ENCODE measurements around the gene CLDN22. TPM values are rescaled to one million over a fixed set of nuclear protein-coding genes. Genes with fewer than 3 reads are reported as not detected.

CLDN22 gene
- polyA plus RNA-seq, 1 of the 3 experiments (the other 2 are of a cell fraction), result 0.05 TPM

DNA sequence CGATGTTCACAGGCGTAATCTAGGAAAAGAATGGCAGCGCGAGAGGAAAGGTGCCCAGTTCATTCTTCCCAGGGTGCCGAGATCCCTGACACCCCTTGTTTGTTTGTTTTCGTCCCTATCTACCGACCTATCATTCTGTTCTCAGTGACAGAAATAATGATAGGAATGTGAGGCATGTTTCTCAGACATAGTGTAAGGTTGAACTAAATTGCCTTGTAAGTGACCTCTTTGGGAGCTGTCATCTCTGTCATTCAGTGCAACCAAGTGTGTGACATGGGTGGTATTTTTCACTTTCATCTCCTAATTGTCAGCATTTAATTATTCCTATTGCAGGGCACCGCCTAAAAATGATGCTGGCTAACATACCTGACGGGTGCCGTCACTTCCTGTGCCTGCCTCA, 24.4 kb downstream of the CLDN22 start:
- H3K79me2 ChIP-seq (ENCODE audit: insufficient read depth), result no peaks in the 10 kb centered on the region
- CTCF ChIA-PET, result interaction anchor here (1.2 kb wide), 1 partner anchor 112 kb away, joined by 5 read pairs; no protein-coding TSS in a partner anchor
- H3K4me3 ChIP-seq (ENCODE audit: low read depth in 2 of 2, low read length in 1 of 2), result no peak overlapping the region
- peaks cover 8 to 16% of the 10 kb centered on the region in 2 experiments for H3K36me3 ChIP-seq (replicated peaks in 1 of 2; ENCODE audit: control insufficient read depth in 1 of 2, insufficient read depth in 2 of 2, low read length in 1 of 2)
- no peak overlapping the region for H3K27ac ChIP-seq (ENCODE audit: low read depth in 2 of 2, low read length in 1 of 2)
- WGBS (ENCODE audit: low lambda C conversion rate), result 93% methylated on average over 10 of the region's 10 CpGs
- no peaks in the 10 kb centered on the region for H3K9me2 ChIP-seq
- no peak overlapping the region for H2AFZ ChIP-seq (ENCODE audit: low read depth)
- no peaks in the 10 kb centered on the region for H3F3A ChIP-seq (replicated peaks; ENCODE audit: insufficient read depth)
- no peak for TF ChIP-seq RFX5 (IDR thresholded peaks at IDR 0.05; ENCODE audit: low read length)
- TF ChIP-seq YY1 (IDR thresholded peaks at IDR 0.05; ENCODE audit: low read depth), result no peak
- TF ChIP-seq MXI1 (IDR thresholded peaks at IDR 0.05; ENCODE audit: low read depth, low read length), result no peak
- no peak for TF ChIP-seq GATA2 (CRISPR knock-in tag; IDR thresholded peaks at IDR 0.05)
- TF ChIP-seq, protein P1, sequence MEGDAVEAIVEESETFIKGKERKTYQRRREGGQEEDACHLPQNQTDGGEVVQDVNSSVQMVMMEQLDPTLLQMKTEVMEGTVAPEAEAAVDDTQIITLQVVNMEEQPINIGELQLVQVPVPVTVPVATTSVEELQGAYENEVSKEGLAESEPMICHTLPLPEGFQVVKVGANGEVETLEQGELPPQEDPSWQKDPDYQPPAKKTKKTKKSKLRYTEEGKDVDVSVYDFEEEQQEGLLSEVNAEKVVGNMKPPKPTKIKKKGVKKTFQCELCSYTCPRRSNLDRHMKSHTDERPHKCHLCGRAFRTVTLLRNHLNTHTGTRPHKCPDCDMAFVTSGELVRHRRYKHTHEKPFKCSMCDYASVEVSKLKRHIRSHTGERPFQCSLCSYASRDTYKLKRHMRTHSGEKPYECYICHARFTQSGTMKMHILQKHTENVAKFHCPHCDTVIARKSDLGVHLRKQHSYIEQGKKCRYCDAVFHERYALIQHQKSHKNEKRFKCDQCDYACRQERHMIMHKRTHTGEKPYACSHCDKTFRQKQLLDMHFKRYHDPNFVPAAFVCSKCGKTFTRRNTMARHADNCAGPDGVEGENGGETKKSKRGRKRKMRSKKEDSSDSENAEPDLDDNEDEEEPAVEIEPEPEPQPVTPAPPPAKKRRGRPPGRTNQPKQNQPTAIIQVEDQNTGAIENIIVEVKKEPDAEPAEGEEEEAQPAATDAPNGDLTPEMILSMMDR (IDR thresholded peaks at IDR 0.05), result no peak
- TF ChIP-seq FOSL2 (IDR thresholded peaks at IDR 0.05; ENCODE audit: borderline replicate concordance, low read depth), result no peak
- TF ChIP-seq SIN3A (IDR thresholded peaks at IDR 0.05; ENCODE audit: borderline replicate concordance, low read depth, low read length), result no peak
- no peak for TF ChIP-seq GABPA (IDR thresholded peaks at IDR 0.05; ENCODE audit: low read depth)
- TF ChIP-seq TAF1 (IDR thresholded peaks at IDR 0.05; ENCODE audit: borderline replicate concordance, low read depth, low read length), result no peak
- TF ChIP-seq TCF12 (IDR thresholded peaks at IDR 0.05), result no peak
- no peak for TF ChIP-seq NFIC (IDR thresholded peaks at IDR 0.05; ENCODE audit: borderline replicate concordance)
- no peak for TF ChIP-seq EP300 (IDR thresholded peaks at IDR 0.05; ENCODE audit: borderline replicate concordance in 1 of 2, low read depth in 1 of 2, low read length in 1 of 2)
- no peak for TF ChIP-seq RCOR1 (IDR thresholded peaks at IDR 0.05; ENCODE audit: low read length)
- no peak for TF ChIP-seq NRF1 (IDR thresholded peaks at IDR 0.05; ENCODE audit: low read depth, low read length)
- no peak for TF ChIP-seq FOXM1 (IDR thresholded peaks at IDR 0.05; ENCODE audit: low read depth)
- no peaks in the 10 kb centered on the region for H3K4me1 ChIP-seq (ENCODE audit: control insufficient read depth in 1 of 2, insufficient read depth in 2 of 2, low read depth in 1 of 2, low read length in 1 of 2)
- H3K9me3 ChIP-seq, result no peaks in the 10 kb centered on the region
- H3K9ac ChIP-seq, result no peak overlapping the region
- H3K27me3 ChIP-seq (ENCODE audit: insufficient read depth), result no peaks in the 10 kb centered on the region
- H3K4me2 ChIP-seq, result no peak overlapping the region
- no peaks in the 10 kb centered on the region for H4K20me1 ChIP-seq (ENCODE audit: insufficient read depth)
- POLR2A ChIA-PET, result no interaction called here
- no peak for DNase-seq

DNA sequence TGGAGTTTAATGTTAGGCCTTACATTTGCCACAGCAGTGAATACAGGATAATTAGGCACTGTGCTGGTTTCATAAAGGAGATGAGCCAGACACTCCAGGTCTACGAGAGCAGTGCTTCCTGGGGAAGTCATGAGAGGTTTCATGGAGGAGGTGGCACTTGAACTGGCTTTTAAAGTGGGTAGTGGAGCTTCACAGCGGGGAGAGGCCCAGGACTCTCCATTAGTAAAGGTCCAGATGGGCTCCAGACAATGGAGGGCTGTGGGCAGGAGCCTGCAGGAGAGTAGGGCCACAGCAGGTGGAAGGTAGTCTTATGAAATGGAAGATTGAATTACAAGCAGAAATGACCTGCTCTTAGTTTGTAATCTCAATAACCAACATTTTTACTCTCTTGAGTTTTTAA, 29.0 kb downstream of the CLDN22 start:
- no peak for DNase-seq
- Histone ChIP-seq H3K4me3 (ENCODE audit: low read depth in 2 of 2, low read length in 1 of 2) (no peak overlapping the region), H3K9me3 (no peaks in the 10 kb centered on the region), H3K36me3 (replicated peaks in 1 of 2; ENCODE audit: control insufficient read depth in 1 of 2, insufficient read depth in 2 of 2, low read length in 1 of 2) (peaks cover 24 to 43% of the 10 kb centered on the region in 2 experiments), H3F3A (replicated peaks; ENCODE audit: insufficient read depth) (no peaks in the 10 kb centered on the region), H3K79me2 (ENCODE audit: insufficient read depth) (no peaks in the 10 kb centered on the region), H3K27me3 (ENCODE audit: insufficient read depth) (no peaks in the 10 kb centered on the region), H4K20me1 (ENCODE audit: insufficient read depth) (no peaks in the 10 kb centered on the region), H2AFZ (ENCODE audit: low read depth) (no peak overlapping the region), H3K4me2 (no peak overlapping the region), H3K9me2 (no peaks in the 10 kb centered on the region), H3K4me1 (ENCODE audit: control insufficient read depth in 1 of 2, insufficient read depth in 2 of 2, low read depth in 1 of 2, low read length in 1 of 2) (no peaks in the 10 kb centered on the region), H3K27ac (ENCODE audit: low read depth in 2 of 2, low read length in 1 of 2) (no peak overlapping the region), H3K9ac (no peak overlapping the region)
- CTCF ChIA-PET, result no interaction called here
- TF ChIP-seq TAF1 (IDR thresholded peaks at IDR 0.05; ENCODE audit: borderline replicate concordance, low read depth, low read length) (no peak), FOXJ3 (CRISPR knock-in tag; IDR thresholded peaks at IDR 0.05) (no peak), TCF12 (IDR thresholded peaks at IDR 0.05) (no peak), GABPA (IDR thresholded peaks at IDR 0.05; ENCODE audit: low read depth) (no peak)
- TF ChIP-seq, protein P2, sequence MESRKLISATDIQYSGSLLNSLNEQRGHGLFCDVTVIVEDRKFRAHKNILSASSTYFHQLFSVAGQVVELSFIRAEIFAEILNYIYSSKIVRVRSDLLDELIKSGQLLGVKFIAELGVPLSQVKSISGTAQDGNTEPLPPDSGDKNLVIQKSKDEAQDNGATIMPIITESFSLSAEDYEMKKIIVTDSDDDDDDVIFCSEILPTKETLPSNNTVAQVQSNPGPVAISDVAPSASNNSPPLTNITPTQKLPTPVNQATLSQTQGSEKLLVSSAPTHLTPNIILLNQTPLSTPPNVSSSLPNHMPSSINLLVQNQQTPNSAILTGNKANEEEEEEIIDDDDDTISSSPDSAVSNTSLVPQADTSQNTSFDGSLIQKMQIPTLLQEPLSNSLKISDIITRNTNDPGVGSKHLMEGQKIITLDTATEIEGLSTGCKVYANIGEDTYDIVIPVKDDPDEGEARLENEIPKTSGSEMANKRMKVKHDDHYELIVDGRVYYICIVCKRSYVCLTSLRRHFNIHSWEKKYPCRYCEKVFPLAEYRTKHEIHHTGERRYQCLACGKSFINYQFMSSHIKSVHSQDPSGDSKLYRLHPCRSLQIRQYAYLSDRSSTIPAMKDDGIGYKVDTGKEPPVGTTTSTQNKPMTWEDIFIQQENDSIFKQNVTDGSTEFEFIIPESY (IDR thresholded peaks at IDR 0.05; ENCODE audit: borderline replicate concordance, low read depth), result no peak
- POLR2A ChIA-PET, result no interaction called here
- 100% methylated on average over 2 of the region's 2 CpGs for WGBS (ENCODE audit: low lambda C conversion rate)
